Naive thymus-derived CD8-positive, alpha-beta T cell (primary cell): ENCODE data around the gene CSNK2A1. TPM values are rescaled to one million over a fixed set of nuclear protein-coding genes. Genes with fewer than 3 reads are reported as not detected.
A peak's percentile ranks its signal among the peaks of the same experiment; 100 is the strongest.

ENCODE experiments used
- ATAC-seq, 2 donors: fragments of 150-1000 bp; cut with Tn5 transposase in 1 of 2; sonication (Bioruptor Pico), chemical (Tn5 transposase) in 1 of 2; 1 replicate in 1 of 2; 2 replicates in 1 of 2; pipeline ENCODE4 v1.10.0; 2021; ENCODE audit warnings: mild to moderate bottlenecking in 2 of 2, moderate library complexity in 2 of 2
- POLR2A ChIA-PET: fragments of 350-600 bp; sonication (Branson Sonifier 250); formaldehyde crosslinking; loops from one replicate; lab custom pipeline; 2021; ENCODE audit warnings: antibody characterized with exemption; lab: Charles Lee
- DNase-seq, 10 donors: peaks; one replicate each; pipeline versions ENCODE4 v3.0.0 to v3.0.0-alpha.2; 2020 to 2022
- H3K27ac Mint-ChIP-seq, 10 donors: one replicate each; pipeline ENCODE4 v1.8.0; 2020 to 2022; ENCODE audit warnings: mild to moderate bottlenecking in 10 of 10, mixed read lengths in 10 of 10, moderate library complexity in 4 of 10, inconsistent platforms in 1 of 10
- H3K27me3 Mint-ChIP-seq, 5 donors: one replicate each; pipeline ENCODE4 v1.8.0; 2021 to 2022; ENCODE audit warnings: mixed read lengths in 5 of 5
- H3K36me3 Mint-ChIP-seq, 3 donors: one replicate each; pipeline ENCODE4 v1.8.0; 2020 to 2022; ENCODE audit warnings: mixed read lengths in 3 of 3, mild to moderate bottlenecking in 2 of 3, inconsistent platforms in 1 of 3
- H3K4me1 Mint-ChIP-seq, 4 donors: one replicate each; pipeline ENCODE4 v1.8.0; 2021 to 2022; ENCODE audit warnings: mixed read lengths in 4 of 4
- H3K4me3 Mint-ChIP-seq, 10 donors: one replicate each; pipeline ENCODE4 v1.8.0; 2020 to 2022; ENCODE audit warnings: mild to moderate bottlenecking in 10 of 10, mixed read lengths in 10 of 10, moderate library complexity in 6 of 10, inconsistent platforms in 1 of 10
- H3K9me3 Mint-ChIP-seq, 9 donors: one replicate each; pipeline ENCODE4 v1.8.0; 2020 to 2022; ENCODE audit warnings: mixed read lengths in 9 of 9, mild to moderate bottlenecking in 3 of 9, inconsistent platforms in 1 of 9, moderate library complexity in 1 of 9
- polyA plus RNA-seq, 3 donors: library from polyadenylated mRNA; unstranded; fragments of 300-500 nt; fragmentation: Illumina TruSeq; gene quantifications; one replicate each; pipeline ENCODE4 v1.2.3, GENCODE V29; 2021
- total RNA-seq, 8 experiments: library from RNA in 2 of 8; stranded (reverse) in 2 of 8; gene quantifications; one replicate each; pipeline ENCODE4 v1.2.3 and lab custom pipeline; 2021 to 2026

Gene CSNK2A1
- total and polyA plus RNA-seq, 5 experiments from 2014 or later = 49.6 to 93.8 (median 52.0) TPM

DNA sequence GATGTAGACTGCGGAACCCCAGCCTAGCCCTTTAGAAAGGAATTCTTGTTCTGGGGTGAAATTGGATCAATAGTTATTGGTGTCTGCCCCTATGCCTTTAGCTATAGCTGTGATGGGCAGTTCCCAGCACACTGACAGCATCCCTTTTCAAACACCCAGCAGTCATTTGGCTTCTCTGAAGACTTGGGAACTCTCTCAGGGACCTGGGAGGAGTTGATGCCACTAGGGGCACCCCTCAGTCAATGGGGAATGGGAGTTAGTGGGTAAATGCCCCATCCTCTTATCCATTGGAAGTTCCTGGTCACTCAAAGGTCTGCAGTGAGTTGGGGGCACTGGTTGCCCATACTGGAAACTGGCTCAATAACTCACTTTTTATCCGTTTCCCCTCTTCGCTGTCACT lies 31.6 kb upstream of the CSNK2A1 start:
- DNase-seq (no peak), ATAC-seq (no peak)
- POLR2A ChIA-PET = no interaction called here
- H3K9me3 Mint-ChIP-seq = no peaks in the 10 kb centered on the region
- H3K36me3 Mint-ChIP-seq = no peaks in the 10 kb centered on the region
- no peak overlapping the region for H3K4me3 Mint-ChIP-seq
- H3K27ac Mint-ChIP-seq = peak overlapping the region in 1 of 10 donors; percentile 54
- H3K4me1 Mint-ChIP-seq = peaks cover 0 to 2% (median 0%) of the 10 kb centered on the region in 4 donors
- H3K27me3 Mint-ChIP-seq = peaks cover 15 to 39% (median 30%) of the 10 kb centered on the region in 5 donors

DNA sequence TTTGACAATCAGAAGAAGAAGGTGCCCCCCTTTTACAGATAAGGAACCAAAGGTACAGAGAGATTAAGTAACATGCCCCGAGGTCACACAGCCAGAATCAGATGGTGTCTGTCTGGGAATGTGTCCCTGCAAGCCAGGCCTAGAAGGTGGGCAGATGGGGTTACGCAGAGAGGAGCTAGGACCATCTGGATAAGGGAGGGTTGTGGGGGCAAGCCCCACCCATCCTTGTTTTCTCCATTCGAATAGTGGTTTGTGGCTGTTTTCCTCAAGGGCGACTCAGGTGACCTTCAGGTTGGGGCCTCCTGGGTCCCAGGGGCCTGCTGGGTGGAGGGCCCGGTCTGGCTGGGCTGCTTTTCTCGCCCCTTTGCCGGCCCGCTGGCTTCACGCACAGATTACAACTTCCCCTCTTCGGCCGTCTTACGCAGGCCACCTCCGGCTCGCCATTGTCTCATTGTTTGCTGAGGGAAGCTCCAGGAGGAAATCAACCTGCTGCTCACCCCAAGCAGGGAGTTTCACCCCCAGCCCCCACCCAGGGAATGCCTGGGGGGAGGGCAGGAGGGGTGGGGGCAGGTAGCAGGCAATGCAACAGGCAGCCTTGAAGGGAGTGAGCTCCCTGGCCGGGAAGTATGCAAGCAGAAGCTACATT lies 30.8 kb upstream of the CSNK2A1 start:
- no peak for ATAC-seq
- POLR2A ChIA-PET = no interaction called here

DNA sequence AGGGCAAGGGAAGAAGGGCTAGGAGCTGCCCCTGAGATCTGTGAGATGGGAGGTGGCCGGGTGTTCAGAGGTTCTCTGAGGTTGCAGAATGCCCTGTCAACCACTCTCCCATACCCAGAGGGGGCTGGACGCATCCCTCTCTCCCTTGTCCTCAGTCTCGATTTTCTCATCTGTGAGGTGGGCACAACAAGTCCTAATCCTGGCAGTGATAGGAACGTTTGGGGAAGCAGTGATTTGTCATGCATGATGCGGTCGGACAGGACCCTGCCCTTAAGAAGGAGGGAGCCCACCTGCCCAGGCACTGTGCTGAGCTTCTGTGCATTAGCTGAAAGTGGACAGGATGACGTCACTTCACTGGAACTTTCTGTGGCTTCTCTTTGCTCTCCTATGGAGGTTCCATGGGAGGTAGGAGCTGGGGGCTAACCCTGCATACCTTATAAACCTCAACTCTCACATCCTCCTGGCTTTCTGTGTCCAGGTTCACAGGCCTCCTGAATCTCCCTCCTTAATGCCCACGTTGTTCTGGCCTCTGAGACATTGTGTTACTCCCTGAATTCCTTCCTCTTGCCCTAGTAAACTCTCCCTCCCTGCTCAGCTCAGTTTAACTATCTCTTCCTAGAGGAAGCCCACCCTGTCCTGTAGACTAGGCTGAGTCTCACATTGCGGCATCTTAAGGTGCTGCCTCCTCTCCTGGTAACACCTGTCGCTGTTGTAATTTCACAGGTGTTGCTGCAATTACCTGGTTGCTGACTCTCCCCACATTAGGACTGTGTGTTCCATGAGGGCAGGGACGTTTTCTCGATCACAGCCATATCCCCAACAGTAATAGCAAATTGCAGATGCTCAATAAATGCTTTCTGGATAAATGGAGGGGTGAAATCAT lies 30.1 kb upstream of the CSNK2A1 start:
- no peak for ATAC-seq
- Mint-ChIP-seq H3K27me3 (peaks cover 15 to 48% (median 35%) of the 10 kb centered on the region in 5 donors), H3K36me3 (no peaks in the 10 kb centered on the region), H3K27ac (peak overlapping the region in 1 of 10 donors; percentile 14), H3K4me1 (peaks cover 3% of the 10 kb centered on the region in 4 donors), H3K4me3 (no peak overlapping the region), H3K9me3 (no peaks in the 10 kb centered on the region)
- POLR2A ChIA-PET = no interaction called here
- no peak for DNase-seq

More for the DNA sequence above, 30.8 kb upstream of the CSNK2A1 start:
- no peaks in the 10 kb centered on the region for H3K36me3 Mint-ChIP-seq
- H3K27me3 Mint-ChIP-seq = peaks cover 15 to 43% (median 34%) of the 10 kb centered on the region in 5 donors
- no peak overlapping the region for H3K27ac Mint-ChIP-seq
- no peak overlapping the region for H3K4me3 Mint-ChIP-seq
- no peak for DNase-seq
- H3K9me3 Mint-ChIP-seq = no peaks in the 10 kb centered on the region
- H3K4me1 Mint-ChIP-seq = peaks cover 0 to 2% (median 0%) of the 10 kb centered on the region in 4 donors

DNA sequence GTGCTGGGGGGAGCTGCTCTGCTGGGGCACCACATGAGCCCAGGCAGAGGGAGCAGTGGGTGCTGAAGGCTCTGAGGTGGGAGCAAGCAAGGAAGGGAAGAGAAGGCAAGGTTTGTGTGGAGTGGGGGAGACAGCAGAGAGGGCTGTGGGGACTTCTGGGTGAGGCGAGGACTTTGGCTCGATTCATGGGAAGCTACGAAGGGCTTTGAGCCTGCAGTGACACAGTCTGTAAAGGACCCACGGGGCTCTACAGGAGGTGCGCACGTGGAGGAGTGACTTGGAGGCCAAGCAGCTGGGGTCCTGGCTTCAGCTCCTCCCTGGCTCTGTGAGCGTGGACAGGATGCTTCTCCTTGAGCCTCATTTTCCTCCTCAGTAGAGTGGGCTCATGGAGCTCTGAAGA lies 29.1 kb upstream of the CSNK2A1 start:
- DNase-seq (no peak), ATAC-seq (no peak)
- H3K27ac Mint-ChIP-seq = no peak overlapping the region
- no peaks in the 10 kb centered on the region for H3K9me3 Mint-ChIP-seq
- H3K4me3 Mint-ChIP-seq = no peak overlapping the region
- H3K36me3 Mint-ChIP-seq = no peaks in the 10 kb centered on the region
- peaks cover 15 to 51% (median 37%) of the 10 kb centered on the region in 5 donors for H3K27me3 Mint-ChIP-seq
- peaks cover 4 to 7% (median 5%) of the 10 kb centered on the region in 4 donors for H3K4me1 Mint-ChIP-seq
- POLR2A ChIA-PET = no interaction called here

DNA sequence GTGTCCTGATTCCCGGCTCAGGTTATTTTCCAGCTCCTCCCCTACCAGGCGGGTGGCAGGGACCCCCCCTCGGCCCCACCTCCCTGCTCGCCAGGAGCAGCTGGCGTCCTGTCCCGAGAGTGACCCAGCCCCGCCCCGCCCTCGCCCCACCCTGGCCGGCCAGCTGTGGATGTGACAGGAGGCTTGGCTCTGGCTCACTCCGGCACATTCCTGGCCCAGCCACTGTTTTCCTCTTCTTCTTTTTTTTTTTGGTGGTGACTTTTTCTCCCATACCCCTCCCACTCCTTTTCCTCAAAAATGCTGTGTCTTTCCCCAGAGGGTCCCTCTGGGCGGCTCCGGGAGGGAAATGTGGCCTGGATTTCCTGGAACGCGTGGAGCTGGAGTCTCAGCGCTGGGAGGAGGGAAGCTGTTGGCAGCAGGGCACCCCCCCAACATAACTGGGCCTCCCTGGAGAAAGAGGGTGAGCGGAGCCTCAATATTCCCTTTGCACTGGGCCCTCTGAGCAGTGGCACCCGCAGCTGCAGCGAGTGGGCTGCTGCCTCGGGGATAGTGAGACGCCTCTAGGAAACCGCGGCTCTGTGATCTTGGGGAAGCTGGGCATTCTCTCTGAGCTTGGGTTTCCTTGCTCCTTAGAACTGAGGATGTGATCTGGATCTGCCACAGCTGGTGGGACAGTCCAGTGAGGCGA lies 28.3 kb upstream of the CSNK2A1 start:
- Mint-ChIP-seq H3K27ac (no peak overlapping the region), H3K4me3 (no peak overlapping the region), H3K36me3 (no peaks in the 10 kb centered on the region), H3K27me3 (peaks cover 17 to 58% (median 40%) of the 10 kb centered on the region in 5 donors), H3K4me1 (peaks cover 4 to 8% (median 6%) of the 10 kb centered on the region in 4 donors), H3K9me3 (no peaks in the 10 kb centered on the region)
- no peak for ATAC-seq
- DNase-seq = no peak
- POLR2A ChIA-PET = no interaction called here

DNA sequence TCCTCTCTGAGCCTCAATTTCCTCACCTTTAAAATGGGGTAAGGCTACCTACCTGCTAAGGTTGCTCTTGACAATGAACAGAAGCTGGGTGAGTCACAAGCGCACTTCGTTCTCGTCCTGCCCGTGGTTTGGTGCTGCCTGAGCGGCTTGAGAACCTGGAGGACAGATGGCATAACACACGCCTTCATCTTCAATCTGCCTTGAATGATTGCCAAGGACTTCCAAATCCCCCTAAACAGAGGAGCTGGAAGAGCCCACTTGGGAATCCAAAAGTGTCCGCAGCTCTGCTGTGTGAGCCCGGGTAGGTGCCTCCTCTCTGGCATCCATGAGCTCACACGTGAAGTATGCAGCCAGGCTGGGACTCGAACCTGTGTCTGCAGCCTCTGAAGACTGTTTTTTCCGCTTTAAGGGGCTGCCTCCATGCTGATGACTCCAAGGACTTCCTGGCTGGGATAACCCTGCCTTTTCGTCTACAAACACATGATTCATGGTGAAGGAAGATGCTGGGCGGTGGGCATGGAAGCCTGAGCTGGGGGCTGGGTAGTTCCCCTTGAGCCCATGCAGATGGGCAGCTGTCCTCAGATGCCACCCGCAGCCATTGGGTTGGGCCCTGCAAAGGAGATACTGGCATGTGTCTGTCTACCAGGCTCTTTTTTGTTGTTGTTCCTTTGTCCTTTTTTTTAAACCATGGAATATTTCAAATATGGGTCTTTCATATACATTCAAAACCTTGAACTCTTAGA lies 25.3 kb upstream of the CSNK2A1 start:
- no peak for DNase-seq
- no peak for ATAC-seq
- H3K36me3 Mint-ChIP-seq = no peaks in the 10 kb centered on the region
- no peaks in the 10 kb centered on the region for H3K9me3 Mint-ChIP-seq
- H3K27ac Mint-ChIP-seq = no peak overlapping the region
- peaks cover 9 to 45% (median 34%) of the 10 kb centered on the region in 5 donors for H3K27me3 Mint-ChIP-seq
- H3K4me1 Mint-ChIP-seq = peaks cover 4 to 8% (median 6%) of the 10 kb centered on the region in 4 donors
- POLR2A ChIA-PET = no interaction called here
- no peak overlapping the region for H3K4me3 Mint-ChIP-seq

DNA sequence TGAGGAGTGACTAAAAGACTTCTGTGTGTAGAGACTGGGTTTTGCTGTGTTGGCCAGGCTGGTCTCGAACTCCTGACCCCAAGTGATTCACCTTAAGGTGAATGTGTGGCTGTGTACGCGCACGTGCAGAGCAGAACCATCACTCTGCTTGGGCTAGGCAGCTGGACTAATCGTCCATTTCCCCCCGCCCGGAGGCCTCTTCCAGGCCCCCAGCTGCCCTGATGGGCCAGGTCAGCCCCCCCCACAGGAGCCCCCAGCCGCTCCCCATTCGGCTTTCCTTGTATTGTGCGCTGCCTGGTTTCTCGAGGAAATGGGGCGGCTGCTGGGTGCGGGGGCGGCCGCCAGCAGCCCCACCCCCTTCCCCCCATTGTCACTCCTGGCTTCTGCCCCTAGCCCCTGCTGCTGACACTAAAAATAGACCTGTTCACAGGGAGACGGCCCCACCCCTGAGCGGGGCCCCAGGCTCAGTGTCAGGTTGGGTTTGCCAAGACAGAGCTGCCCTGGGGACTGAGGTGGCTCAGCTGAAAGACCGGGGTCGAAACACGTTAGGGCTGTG lies 24.6 kb upstream of the CSNK2A1 start:
- POLR2A ChIA-PET = no interaction called here
- ATAC-seq (no peak), DNase-seq (no peak)
- Mint-ChIP-seq H3K27me3 (peaks cover 9 to 38% (median 30%) of the 10 kb centered on the region in 5 donors), H3K4me1 (peaks cover 4 to 8% (median 6%) of the 10 kb centered on the region in 4 donors), H3K4me3 (no peak overlapping the region), H3K9me3 (no peaks in the 10 kb centered on the region), H3K27ac (no peak overlapping the region), H3K36me3 (no peaks in the 10 kb centered on the region)

DNA sequence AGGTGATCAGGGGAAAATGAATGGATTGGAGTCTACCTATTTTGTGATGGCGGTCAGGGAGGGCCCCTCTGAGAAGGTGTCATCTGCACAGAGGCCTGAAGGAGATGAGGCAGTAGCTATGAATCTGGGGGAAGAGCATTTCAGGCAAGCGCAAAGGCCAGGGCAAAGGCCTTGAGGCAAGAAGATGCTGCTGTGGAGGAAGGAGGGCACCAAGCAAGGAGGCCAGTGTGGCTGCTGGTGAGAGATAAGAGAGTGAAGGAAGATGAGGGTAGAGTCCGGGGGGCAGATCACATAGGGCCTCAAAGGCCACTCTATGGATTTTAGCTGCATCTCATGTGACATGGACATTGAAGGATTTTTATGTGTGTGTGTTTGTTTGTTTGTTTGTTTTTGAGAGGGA lies 20.6 kb upstream of the CSNK2A1 start:
- peaks cover 3 to 11% (median 6%) of the 10 kb centered on the region in 4 donors for H3K4me1 Mint-ChIP-seq
- DNase-seq = no peak
- no peaks in the 10 kb centered on the region for H3K36me3 Mint-ChIP-seq
- H3K9me3 Mint-ChIP-seq = no peaks in the 10 kb centered on the region
- no peak overlapping the region for H3K27ac Mint-ChIP-seq
- ATAC-seq = no peak
- POLR2A ChIA-PET = no interaction called here
- H3K4me3 Mint-ChIP-seq = no peak overlapping the region
- H3K27me3 Mint-ChIP-seq = peaks cover 10 to 32% (median 17%) of the 10 kb centered on the region in 5 donors

DNA sequence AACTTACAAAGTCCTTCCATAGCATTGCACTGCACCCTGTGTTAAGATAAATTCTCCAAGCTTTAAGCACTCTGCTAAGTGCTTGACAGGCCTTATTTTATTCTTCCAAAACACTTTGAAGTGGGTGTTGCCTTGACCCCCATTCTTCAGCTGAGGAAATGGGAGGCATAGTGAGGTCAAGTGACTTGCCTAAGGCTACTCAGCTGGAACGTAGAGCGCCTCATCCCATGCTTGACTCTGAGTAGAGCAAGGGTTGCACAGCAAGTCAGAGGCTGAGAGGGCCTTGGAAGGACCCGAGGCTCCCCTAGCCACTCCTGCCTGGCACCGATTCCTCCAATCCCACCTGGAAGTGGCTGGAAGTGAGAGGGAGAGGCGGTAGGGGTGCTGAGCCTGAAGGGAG lies 19.6 kb upstream of the CSNK2A1 start:
- no peak for DNase-seq
- no peaks in the 10 kb centered on the region for H3K36me3 Mint-ChIP-seq
- H3K4me1 Mint-ChIP-seq = peaks cover 0 to 6% (median 0%) of the 10 kb centered on the region in 4 donors
- peaks cover 10 to 27% (median 14%) of the 10 kb centered on the region in 5 donors for H3K27me3 Mint-ChIP-seq
- POLR2A ChIA-PET = no interaction called here
- ATAC-seq = no peak
- H3K9me3 Mint-ChIP-seq = no peaks in the 10 kb centered on the region
- no peak overlapping the region for H3K4me3 Mint-ChIP-seq
- no peak overlapping the region for H3K27ac Mint-ChIP-seq

DNA sequence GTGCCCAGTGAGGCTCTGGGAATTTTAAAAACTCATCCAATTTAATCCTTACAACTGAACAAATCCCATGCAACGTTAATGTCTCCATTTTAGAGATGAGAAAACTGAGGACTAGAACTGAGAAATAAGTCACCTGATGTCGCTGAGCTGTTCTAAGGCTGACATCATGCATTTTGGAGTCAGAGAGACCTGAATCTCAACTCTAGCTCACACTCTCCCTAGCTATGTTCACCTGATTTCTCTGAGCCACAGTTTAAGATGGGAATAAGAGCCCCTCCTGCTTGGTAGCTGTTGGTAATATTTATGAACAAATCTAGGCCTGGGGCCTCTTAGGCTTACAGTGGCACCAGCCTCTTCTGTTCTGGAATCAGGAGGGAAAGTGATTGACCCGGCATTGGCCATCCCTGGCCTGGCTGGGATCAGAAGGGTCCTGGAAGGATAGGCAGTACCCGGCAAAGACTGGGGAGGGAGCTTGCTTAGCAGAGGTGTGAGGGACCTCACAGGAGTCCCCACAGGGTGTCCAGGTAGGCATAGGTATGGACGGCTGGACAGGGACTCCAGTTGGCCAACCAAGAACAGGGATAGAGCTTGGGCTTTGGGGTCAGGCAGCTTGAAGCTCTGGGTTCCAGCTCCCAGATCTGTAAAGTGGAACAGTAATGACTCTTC lies 18.8 kb upstream of the CSNK2A1 start:
- no peak overlapping the region for H3K4me3 Mint-ChIP-seq
- no peak for ATAC-seq
- H3K27ac Mint-ChIP-seq = peak overlapping the region in 1 of 10 donors; percentile 29
- peaks cover 0 to 4% (median 0%) of the 10 kb centered on the region in 4 donors for H3K4me1 Mint-ChIP-seq
- H3K36me3 Mint-ChIP-seq = no peaks in the 10 kb centered on the region
- peaks cover 9 to 22% (median 18%) of the 10 kb centered on the region in 5 donors for H3K27me3 Mint-ChIP-seq
- POLR2A ChIA-PET = no interaction called here
- no peak for DNase-seq
- H3K9me3 Mint-ChIP-seq = no peaks in the 10 kb centered on the region

DNA sequence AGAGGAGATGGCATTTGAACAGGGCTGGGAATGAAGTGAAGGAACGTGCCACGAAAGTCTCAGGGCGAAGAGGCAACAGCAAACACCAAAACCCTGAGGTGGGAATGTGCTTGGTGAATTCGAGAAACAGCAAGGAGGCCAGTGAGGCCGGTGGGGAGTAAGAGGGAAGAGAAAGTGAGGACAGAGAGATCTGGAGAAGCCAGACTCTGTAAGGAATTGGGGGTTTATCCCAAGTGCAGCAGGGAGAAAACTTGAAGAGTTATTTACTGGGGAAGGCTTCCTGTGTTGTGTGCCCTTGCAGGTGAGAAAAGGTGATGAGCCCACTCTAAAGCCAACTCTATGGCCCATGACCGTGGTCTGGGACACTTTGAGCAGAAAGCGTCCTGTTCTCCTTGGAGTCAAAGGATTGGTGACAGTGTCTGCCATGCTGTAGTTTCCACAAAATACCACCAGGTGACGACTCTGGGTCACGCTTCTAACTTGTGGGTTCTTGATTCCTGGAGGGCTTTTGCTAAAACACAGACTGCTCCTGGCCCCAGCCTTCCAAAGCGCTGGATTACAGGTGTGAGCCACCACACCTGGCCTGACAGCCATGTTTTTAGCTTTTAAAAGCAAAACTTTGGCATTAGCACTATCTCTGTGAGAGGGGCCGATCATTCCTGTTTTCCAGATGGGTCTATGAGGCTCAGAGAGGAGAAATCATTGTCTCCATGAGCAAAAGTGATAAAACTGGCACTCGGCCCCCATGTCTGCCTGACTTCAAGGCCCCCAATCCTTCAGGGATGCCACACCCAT lies 18.0 kb upstream of the CSNK2A1 start:
- Mint-ChIP-seq H3K4me3 (no peak overlapping the region), H3K9me3 (no peaks in the 10 kb centered on the region)
- peak; percentile 59 to 76 for ATAC-seq

More for the DNA sequence above, 18.0 kb upstream of the CSNK2A1 start:
- Mint-ChIP-seq H3K27ac (peak overlapping the region in 1 of 10 donors; percentile 27), H3K27me3 (peaks cover 8 to 19% (median 15%) of the 10 kb centered on the region in 5 donors), H3K4me1 (peaks cover 0 to 3% (median 0%) of the 10 kb centered on the region in 4 donors), H3K36me3 (no peaks in the 10 kb centered on the region)
- peak in 7 of 10 donors; percentile 3 to 42 (median 29) for DNase-seq
- POLR2A ChIA-PET = no interaction called here
